HG03064 (cell line): ENCODE measurements around the gene COA6.
"Not testable (repeated sequence)": the region's sequence is repeated elsewhere in the genome, so short reads cannot be mapped to it uniquely, and the experiment has no call there.

Source experiments
- ATAC-seq: cut with Tn5 transposase; IDR thresholded peaks from one replicate; pipeline ENCODE4 v1.9.1; 2021; ENCODE audit warnings: low read depth; ENCODE audit not compliant: unreplicated experiment

The COA6 gene

DNA sequence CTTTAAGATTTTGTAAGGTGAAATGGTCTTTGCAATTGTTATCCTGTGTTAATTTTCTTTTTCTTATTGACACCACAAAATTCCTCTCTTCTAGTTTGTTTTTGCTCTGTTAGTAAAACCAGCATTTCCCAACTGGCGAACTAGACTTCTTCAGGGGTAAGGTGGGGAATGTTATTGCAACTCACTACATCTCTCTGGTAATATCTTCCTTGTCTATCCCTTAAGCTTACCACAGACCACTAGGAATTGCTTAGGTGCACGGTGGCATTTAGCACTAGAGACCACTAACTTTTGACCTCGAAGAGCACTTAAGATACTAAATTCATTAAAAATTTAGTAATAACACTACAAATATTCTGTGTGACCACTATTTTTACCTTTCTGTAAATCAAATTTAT is 4.2 kb upstream of the COA6 start:
- no peak for ATAC-seq

DNA sequence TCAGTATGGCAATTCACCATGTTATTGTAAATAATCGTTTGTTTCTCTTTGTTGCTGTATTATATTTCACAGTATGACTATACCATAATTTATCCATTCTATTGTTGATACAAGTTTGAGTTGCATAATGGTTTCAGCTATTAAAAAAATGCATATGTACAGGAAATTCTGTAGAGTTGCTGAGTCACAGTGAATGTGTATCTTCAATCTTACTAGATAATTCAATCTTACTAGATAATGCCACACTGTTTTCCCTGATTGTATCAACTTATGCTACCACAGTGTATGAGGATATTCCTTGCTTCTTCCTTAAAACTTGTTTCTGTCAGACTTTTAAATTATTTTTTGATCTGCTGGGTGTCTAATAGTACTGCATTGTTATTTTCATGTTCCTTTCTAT is 3.5 kb upstream of the COA6 start:
- no peak for ATAC-seq

DNA sequence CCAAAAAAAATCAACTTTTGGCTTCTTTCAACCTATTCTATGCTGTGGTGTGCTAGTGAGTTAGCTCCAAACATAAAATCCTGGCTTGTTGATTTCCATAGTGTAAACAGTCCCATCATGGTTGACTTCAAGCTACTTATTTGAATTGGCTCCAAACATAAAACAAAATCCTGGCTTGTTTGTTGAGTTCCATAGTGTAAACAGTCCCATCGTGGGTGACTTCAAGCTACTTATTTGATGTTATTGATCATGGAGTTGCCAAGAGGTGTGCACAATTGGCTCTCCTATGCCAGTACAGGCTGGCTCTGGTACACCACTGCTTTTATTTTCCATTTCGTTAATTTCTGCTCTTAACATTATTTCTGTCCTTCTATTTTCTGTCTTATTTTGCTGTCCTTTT is 1.8 kb upstream of the COA6 start:
- no peak for ATAC-seq

DNA sequence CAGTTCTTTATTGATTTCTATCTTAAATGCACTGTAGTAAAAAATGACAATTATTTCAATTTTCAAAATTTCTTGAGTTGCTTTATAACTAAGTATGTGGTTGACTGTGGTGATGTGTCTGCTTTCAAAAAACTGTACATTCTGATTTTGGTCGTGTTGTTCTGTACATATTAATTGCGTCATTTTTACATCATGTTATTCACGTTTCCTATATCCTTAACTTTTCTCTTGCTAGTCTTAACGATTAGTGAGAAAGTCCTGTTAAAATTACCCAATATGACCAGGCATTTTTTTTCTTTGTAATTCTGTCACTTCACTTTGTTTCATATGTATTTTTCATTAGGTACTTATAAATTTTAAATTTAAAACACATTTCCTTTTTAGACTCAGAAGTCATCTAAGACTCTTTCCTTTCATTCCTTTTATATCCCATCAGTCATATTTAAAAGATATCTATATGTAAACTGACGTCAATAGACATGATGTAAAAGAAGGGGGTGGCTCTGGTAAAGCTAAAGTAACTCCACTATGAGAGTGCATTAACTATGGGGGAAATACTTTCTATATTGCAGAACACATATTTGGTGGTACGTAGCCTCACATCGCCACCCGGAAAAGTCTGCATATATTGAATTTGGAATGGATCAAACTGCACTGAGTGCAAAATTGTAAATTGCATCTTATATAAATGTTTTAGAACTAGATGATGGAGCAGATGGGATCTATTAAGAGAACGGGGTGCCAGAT is 1.1 kb upstream of the COA6 start:
- no peak for ATAC-seq

DNA sequence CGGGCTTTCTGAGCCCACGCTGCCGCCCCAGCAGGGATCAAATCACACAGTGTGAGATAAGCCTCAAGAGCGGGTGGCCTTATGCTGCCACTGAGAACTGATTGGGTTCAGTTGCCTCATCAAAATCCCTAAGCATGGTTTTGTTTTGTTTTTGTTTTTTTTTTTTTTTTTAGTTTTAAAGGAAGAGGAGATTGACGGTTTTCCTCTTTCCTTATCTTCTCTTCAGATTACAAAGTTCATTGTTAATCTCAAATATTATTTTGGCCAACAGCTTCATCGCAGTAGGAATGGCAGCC is 651 bp downstream of the COA6 start:
- ATAC-seq = peak; percentile 23

DNA sequence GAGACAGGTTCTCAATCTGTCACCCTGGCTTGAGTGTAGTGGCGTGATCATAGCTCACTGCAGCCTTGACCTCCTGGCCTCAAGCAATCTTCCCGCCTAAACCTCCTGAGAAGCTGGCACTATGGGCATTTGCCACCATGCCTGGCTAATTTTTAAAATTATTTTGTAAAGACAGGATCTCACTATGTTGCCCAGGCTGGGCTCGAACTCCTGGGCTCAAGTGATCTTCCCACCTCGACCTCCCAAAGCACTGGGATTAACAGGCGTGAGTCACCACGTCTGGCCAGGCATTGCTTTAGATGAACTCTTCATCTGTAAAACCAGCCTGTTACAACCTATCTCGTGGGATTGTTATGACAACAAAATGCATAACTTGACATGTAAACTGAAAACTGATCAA is 2.4 kb downstream of the COA6 start:
- no peak for ATAC-seq

DNA sequence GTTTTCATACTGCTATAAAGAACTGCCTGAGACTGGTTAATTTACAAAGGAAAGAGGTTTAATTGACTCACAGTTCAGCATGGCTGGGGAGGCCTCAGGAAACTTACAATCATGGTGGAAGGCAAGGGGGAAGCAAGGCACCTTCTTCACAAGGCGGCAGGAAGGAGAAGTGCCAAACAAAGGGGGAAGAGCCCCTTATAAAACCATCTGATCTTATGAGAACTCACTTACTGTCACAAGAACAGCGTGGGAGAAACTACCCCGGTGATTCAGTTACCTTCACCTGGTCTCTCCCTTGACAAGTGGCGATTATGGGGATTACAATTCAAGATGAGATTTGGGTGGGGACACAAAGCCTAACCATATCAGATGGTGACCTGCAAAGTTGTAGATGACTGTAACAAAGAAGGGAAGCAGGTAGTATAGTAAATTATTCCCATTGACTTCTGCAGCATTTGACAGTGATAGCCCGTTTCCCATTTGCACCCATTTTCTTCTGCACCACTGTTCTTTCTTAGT is 6.4 kb downstream of the COA6 start:
- not testable (repeated sequence) for ATAC-seq

DNA sequence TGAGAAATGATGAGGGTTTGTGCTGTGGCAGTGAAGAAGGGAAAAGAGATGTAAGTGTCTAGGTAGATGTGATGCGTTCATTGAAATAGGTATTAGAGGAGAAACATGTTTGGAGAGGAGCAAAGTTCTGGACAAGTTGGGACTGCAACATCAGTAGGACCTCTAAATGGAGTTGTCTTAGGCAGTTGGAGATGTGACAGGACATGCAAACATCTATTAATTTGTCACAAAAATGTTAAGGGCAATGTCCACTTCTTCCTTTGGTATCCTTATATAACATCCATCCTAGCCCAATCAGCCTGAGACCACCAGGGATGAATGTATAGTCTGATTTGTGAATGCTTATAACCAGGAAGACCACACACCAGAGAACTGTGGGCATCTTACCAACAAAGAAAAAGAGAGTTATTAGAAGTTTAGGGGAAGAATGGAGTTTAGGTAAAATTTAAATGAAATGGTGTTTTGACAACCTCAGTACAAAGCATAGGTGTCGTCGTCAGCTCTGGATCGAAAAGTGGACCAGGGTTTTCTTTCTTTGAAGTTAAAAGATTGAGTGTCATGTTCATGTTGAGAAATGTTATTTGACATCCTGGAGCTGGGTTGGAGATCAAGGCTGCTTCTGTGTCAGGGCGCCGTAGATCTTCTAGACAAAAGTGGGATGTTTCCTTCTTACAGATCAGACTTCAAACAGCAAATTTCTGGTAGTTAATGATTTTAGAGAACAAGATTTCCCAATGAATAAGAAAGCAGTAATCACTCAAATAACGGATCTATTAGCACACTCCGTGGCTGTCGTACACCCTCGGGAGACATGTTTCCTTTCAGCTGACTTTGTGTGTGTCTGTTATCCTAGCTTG is 8.7 kb downstream of the COA6 start:
- ATAC-seq = no peak

DNA sequence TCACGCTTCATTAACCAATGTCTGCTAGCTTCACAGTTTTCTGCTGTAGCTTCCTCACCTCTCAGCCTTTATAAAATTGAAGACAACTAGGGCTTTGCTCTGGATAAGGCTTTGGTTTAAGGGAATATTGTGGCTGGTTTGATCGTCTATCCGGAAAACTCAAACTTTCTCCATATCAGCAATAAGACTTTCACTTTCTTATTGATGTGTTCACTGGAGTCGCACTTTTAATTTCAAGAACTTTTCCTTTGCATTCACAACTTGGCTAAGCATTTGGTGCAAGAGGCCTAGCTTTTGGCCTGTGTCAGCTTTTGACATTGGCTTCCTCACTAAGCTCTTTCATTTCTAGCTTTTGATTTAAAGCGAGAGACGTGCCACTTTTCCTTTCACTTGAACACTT is 12.9 kb downstream of the COA6 start:
- ATAC-seq = no peak

DNA sequence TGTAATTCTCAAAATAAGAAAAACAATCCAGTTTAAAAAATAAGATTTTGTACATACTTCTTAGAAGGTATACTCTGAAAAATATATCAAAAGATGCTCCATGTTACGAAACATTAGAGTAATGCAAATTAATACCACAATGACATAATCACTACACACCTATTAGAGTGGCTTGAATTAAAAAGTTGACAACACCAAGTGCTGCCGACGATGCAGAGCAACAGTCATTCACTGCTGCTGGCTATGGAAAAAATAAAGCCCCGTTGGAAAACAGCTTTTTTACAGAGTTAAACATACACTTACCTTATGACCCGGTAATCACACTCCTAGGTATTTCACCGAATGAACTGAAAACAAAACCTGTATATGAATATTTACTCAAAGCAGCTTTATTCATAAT is 14.8 kb downstream of the COA6 start:
- no peak for ATAC-seq

DNA sequence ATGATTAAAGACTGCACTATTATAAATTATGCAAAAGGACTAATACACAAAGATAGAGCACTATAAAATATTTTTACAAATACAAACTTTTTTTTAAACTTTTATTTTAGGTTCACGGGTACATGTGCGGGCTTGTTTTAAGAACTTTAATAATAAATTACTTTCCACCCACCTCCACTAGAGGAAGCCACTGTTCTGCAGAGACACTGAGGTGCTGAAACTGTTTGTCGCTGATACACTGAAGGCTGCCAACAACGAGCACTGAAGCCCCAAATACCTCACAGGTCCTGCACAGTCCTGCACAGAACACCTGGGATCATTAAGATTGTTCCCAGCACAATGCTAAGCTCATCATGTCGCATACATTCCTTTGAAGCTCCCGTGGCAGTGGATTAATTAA is 19.9 kb downstream of the COA6 start:
- no peak for ATAC-seq

DNA sequence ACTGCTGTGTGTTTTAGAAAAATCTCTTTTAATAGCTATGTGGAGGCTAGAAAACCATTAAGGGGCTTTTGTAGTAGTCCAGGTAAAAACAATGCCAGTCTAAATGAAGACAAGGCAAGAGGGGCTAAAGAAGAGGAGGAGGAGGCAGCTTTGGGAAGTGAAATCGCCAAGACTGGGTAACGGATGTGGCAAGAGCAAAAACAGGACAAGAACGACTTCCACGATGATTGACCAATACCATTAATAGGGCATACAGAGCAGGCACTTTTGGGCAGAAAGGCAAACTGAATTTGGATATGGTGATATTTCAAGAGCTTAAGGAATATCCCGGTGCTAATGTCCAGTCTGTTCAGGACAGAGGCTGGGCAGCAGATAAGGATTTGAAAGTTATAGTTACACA is 22.0 kb downstream of the COA6 start:
- ATAC-seq = no peak

DNA sequence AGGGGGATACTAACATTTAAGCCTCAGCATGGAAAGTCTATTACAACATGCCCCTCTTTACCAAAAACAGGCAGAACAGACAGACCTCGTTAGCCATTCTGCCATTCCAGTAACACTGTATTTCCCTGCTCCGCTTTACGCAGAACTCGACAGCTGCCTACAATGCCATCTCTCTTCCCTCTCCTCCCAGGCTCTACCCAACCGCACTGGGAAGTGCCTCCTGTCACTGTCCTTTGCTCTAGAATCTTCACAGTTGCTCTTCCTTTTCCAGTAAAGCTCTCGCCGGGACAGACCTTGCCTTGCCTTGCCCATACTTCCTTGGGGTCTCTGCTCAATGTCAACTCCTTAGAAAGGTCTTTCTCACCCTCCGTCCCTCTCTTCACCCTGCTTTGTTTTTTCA is 22.8 kb downstream of the COA6 start:
- ATAC-seq = no peak

DNA sequence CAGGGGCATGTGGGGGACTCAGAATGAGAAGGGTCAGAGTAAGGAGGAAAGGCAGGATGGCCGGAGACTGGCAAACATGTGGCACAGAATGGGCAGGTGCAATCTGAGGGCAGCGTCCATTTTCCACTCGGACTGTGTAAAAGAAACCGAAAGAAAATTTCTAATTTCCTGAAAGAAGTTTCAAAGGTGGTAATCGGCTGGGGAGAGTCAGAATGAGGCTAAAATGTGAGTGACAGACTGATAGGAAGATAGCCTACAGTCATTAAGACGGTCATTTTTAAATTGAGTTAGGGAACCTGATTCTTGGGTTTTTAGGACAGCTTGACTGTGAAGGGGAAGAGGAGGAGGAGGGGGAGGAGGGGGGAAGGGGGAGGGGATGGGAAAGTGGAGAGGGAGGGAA is 23.6 kb downstream of the COA6 start:
- peak; percentile 39 for ATAC-seq

DNA sequence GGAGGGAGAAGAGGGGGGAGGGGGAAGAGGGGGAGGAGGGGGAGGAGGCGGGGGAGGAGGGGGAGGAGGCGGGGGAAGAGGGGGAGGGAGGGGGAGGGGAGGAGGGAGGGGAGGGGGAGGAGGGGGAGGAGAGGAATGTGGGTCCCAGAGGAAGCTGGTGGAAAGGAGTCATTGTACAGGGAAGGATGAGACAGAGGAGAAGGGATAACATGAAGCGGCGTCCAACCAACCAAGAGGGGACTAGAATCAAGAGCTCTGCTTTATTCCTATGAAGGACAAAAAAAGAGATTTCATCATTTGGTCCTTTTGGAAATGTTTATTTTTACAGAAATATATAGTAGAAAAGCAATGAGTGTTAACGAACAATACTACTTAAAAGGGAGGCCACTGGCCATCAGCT is 24.5 kb downstream of the COA6 start:
- ATAC-seq = no peak

DNA sequence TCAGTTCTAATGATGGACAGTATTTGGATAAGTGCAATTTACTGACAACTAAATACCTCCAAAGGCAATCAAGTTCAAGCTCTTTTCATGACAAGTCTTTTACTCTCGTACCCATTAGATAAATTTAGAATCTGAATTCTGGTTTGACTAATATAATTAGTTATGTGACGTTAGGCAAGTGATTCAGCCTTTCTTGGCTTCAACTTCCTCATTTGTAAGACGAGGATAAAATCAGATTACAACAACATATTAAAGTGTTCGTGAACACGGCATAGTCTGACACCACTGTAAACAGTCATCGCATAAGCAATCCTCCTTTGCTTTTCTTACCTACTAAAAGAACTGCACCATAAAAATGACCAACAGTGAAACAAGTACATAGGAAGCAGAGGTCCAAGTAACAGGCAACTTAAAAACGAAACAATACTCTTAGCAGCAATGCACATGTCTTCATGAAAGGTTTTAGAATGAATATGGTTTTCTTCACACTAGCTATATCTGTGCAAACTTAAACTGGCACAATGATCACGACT is 25.7 kb downstream of the COA6 start:
- ATAC-seq = no peak

DNA sequence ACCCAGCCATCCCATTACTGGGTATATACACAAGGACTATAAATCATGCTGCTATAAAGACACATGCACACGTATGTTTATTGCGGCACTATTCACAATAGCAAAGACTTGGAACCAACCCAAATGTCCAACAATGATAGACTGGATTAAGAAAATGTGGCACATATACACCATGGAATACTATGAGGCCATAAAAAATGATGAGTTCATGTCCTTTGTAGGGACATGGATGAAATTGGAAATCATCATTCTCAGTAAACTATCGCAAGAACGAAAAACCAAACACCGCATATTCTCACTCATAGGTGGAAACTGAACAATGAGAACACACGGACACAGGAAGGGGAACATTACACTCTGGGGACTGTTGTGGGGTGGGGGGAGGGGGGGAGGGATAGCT is 26.3 kb downstream of the COA6 start:
- ATAC-seq = not testable (repeated sequence)

DNA sequence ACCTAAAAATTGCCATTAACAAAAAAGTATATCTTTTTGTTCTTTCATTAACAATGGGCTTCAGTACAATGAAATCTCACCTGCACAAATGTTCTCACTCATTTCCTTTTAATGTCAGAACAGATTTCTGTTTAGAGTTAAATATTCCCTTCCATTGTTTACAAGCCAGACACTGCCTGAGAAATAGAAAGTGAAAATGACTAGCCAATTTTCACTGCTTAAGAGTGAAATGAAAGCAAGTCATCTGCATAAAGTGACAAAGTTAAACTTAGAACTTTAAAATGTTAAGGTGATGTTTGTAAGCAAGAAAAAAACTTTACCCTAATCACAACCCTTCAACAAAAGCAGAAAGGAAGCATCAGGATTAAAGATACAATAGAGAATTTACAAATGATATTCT is 27.5 kb downstream of the COA6 start:
- ATAC-seq = peak; percentile 52

DNA sequence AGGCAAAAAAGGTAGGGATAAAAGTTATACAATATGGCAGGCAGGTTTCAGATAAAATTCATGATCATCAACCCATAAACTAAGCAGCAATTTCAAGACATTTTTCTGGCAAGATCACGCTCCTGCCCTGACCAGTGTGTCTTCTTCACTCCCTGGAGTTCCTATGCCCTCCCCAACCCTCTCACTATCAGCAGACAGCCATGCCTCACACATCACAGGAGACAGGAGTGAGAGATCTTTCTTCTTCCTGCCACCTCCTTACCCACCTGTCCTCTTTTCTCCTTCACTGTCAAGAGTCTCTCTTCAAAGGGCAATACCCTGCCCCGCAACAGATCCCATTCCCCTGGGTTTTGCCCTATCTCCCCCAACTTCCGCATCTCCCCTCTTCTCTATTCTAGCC is 28.4 kb downstream of the COA6 start:
- no peak for ATAC-seq

DNA sequence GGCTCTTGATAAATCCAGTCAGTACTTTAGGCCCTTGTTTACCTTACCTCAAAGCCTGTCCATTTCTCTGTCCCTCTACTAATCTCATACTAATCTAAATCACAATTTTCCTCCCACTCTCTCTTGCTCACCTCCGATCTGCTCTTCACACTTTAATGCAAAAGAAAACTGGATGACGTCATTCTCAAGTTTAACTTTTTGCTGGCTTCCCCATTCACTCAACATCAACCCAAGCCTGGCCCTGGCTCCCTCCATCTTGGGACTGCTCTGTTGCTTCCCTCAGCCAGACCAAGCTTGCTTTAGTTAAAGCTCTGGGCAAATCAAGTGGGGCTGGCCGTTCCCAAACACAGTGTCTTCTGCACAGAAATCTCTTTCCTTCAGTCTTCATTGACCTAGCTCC is 29.7 kb downstream of the COA6 start:
- no peak for ATAC-seq

DNA sequence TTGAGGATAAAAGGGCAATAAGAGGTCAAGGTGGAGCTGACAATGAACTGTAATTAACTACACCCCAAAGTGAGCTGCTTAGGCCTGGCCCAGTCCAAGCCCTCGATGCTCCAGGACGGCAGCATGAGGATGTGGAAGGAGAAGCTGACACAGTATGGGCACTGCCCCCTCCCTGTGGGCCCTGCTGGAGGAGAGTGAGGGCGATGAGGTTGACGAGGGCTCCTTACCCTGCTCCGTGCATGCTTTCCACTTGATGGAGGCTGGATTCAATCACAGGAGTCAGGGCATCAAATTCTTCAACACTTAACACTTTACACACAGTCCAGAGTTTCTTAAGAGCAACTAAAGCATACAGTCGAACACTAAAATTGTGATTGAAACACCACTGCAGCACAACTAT is 32.4 kb downstream of the COA6 start:
- no peak for ATAC-seq

DNA sequence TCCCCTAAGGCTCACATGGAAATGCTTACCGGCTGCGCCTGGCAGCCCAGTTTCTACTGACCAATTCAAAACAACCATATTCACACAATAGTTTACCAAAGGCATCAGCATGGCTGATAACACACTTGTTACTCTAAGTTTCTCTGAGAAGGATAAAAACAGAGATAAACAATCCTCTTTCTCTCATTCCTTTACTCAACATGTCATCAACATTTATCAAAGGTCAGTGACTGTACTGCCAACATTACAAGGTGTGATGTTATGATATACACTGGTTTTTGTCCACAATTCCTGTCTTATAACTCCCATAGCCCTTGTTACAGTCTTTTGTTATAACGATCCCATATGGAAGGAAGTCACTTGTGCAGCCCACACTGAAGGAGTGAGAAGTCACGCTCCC is 33.6 kb downstream of the COA6 start:
- no peak for ATAC-seq
